Spinal cord (tissue), 10 donors: ENCODE measurements around the gene MRGPRF. TPM values are rescaled to one million over a fixed set of nuclear protein-coding genes. Genes with fewer than 3 reads are reported as not detected.

Experiments used
- DNase-seq, 6 donors: peaks; one replicate each; pipeline versions ENCODE4 v3.0.0 to v3.0.0-alpha.2; 2013 to 2015; ENCODE audit warnings: low spot score in 6 of 6, low read depth in 4 of 6
- H3K27ac ChIP-seq: one replicate; pipeline ENCODE4 v1.5.1; 2013; ENCODE audit warnings: low read depth, low read length, control low read depth
- H3K27me3 ChIP-seq: one replicate; pipeline ENCODE4 v1.6.1; 2013; ENCODE audit warnings: low read length; ENCODE audit not compliant: control insufficient read depth, insufficient read depth
- H3K36me3 ChIP-seq: one replicate; pipeline ENCODE4 v1.6.1; 2013; ENCODE audit warnings: low read length; ENCODE audit not compliant: control insufficient read depth, insufficient read depth
- H3K4me1 ChIP-seq: one replicate; pipeline ENCODE4 v1.6.1; 2013; ENCODE audit warnings: low read length; ENCODE audit not compliant: control insufficient read depth, insufficient read depth
- H3K4me3 ChIP-seq: one replicate; pipeline ENCODE4 v1.5.1; 2013; ENCODE audit warnings: low read depth, low read length, control low read depth
- H3K9me3 ChIP-seq: one replicate; pipeline ENCODE4 v1.6.1; 2013; ENCODE audit warnings: low read length; ENCODE audit not compliant: control insufficient read depth, insufficient read depth
- WGBS: methylation state at CpG from one replicate; pipeline ENCODE4 v1.1.5; 2013; ENCODE audit warnings: missing lambda C conversion rate; ENCODE audit not compliant: insufficient coverage; 5-methylcytosine and 5-hydroxymethylcytosine counted together
- polyA plus RNA-seq, 2 donors: library from polyadenylated mRNA; unstranded; fragments of 120-200 nt; gene quantifications; one replicate each; pipeline ENCODE4 v1.2.1, GENCODE V29; 2013; ENCODE audit not compliant: insufficient read length in 2 of 2
- total RNA-seq, 2 donors: library from RNA; depleted of rRNA in 1 of 2; stranded (reverse); fragments of 120-200 nt in 1 of 2; fragments of >200 nt in 1 of 2; gene quantifications; one replicate each; pipeline versions ENCODE4 v1.2.3 to v1.2.4, GENCODE V29; 2013 to 2014
- donor health status: healthy.

MRGPRF gene
- total and polyA plus RNA-seq, 4 donors, result 2.5 to 28.6 (median 12.7) TPM

GRCh38 chr11:68968306-68969250, 44.5 kb downstream of the MRGPRF start:
- DNase-seq, result no peak
- 70% methylated on average over 23 of the region's 29 CpGs for WGBS
- no peak overlapping the region for H3K27ac ChIP-seq

GRCh38 chr11:68966894-68967780, 45.9 kb downstream of the MRGPRF start:
- Histone ChIP-seq H3K27me3 (no peaks in the 10 kb centered on the region), H3K4me3 (no peak overlapping the region), H3K9me3 (no peaks in the 10 kb centered on the region), H3K27ac (no peak overlapping the region), H3K4me1 (no peaks in the 10 kb centered on the region), H3K36me3 (no peaks in the 10 kb centered on the region)
- DNase-seq, result no peak
- 90% methylated on average over 5 of the region's 9 CpGs for WGBS

More at GRCh38 chr11:68968306-68969250, 44.5 kb downstream of the MRGPRF start:
- no peaks in the 10 kb centered on the region for H3K4me1 ChIP-seq
- no peak overlapping the region for H3K4me3 ChIP-seq
- H3K9me3 ChIP-seq, result no peaks in the 10 kb centered on the region
- no peaks in the 10 kb centered on the region for H3K36me3 ChIP-seq
- H3K27me3 ChIP-seq, result no peaks in the 10 kb centered on the region

- H3K4me3 ChIP-seq, result no peak overlapping the region
- 78% methylated on average over 6 of the region's 15 CpGs for WGBS
- H3K27ac ChIP-seq, result no peak overlapping the region
- H3K9me3 ChIP-seq, result no peaks in the 10 kb centered on the region
- H3K4me1 ChIP-seq, result no peaks in the 10 kb centered on the region
- DNase-seq, result no peak
- H3K36me3 ChIP-seq, result no peaks in the 10 kb centered on the region
- H3K27me3 ChIP-seq, result no peaks in the 10 kb centered on the region
These were observed 46.9 kb downstream of the MRGPRF start for GRCh38 chr11:68965901-68966853.

- Histone ChIP-seq H3K36me3 (no peaks in the 10 kb centered on the region), H3K4me3 (no peak overlapping the region), H3K9me3 (no peaks in the 10 kb centered on the region), H3K27me3 (no peaks in the 10 kb centered on the region), H3K4me1 (peaks cover 7% of the 10 kb centered on the region), H3K27ac (no peak overlapping the region)
- WGBS, result 97% methylated on average over 3 of the region's 3 CpGs
- DNase-seq, result no peak
These were observed 49.3 kb downstream of the MRGPRF start for GRCh38 chr11:68963779-68964178.

- Histone ChIP-seq H3K27me3 (no peaks in the 10 kb centered on the region), H3K4me1 (peaks cover 7% of the 10 kb centered on the region), H3K36me3 (no peaks in the 10 kb centered on the region), H3K27ac (no peak overlapping the region), H3K9me3 (no peaks in the 10 kb centered on the region), H3K4me3 (no peak overlapping the region)
- peak in 1 of 6 donors; percentile 18 for DNase-seq
- 73% methylated on average over 10 of the region's 16 CpGs for WGBS
These were observed 50.4 kb downstream of the MRGPRF start for GRCh38 chr11:68962527-68963250.

- Histone ChIP-seq H3K9me3 (no peaks in the 10 kb centered on the region), H3K4me1 (peaks cover 9% of the 10 kb centered on the region)
These were observed 51.8 kb downstream of the MRGPRF start for GRCh38 chr11:68961245-68961644.

GRCh38 chr11:68960294-68961071, 52.6 kb downstream of the MRGPRF start:
- Histone ChIP-seq H3K4me3 (no peak overlapping the region), H3K27me3 (no peaks in the 10 kb centered on the region), H3K9me3 (no peaks in the 10 kb centered on the region), H3K27ac (no peak overlapping the region), H3K36me3 (no peaks in the 10 kb centered on the region), H3K4me1 (peaks cover 13% of the 10 kb centered on the region)
- DNase-seq, result no peak
- WGBS, result 80% methylated on average over 18 of the region's 25 CpGs

More at GRCh38 chr11:68961245-68961644, 51.8 kb downstream of the MRGPRF start:
- no peaks in the 10 kb centered on the region for H3K36me3 ChIP-seq
- H3K27ac ChIP-seq, result no peak overlapping the region
- 80% methylated on average over 4 of the region's 8 CpGs for WGBS
- no peaks in the 10 kb centered on the region for H3K27me3 ChIP-seq
- H3K4me3 ChIP-seq, result no peak overlapping the region
- DNase-seq, result no peak
